K562 (cell line): ENCODE measurements around the gene MSH4. TPM values are rescaled to one million over a fixed set of nuclear protein-coding genes. Genes with fewer than 3 reads are reported as not detected.

Experiments
- CCAR2 ChIP-seq: fragments of 200-400 bp; formaldehyde crosslinking; IDR thresholded peaks from 2 replicates; pipeline ENCODE4 v1.6.1; 2017; ENCODE audit warnings: mild to moderate bottlenecking, low read depth, low read length
- E2F8 ChIP-seq: fragments of 450-650 bp; IDR thresholded peaks from 2 replicates; pipeline ENCODE4 v1.7.1; 2018; ENCODE audit warnings: mild to moderate bottlenecking, low read depth; ENCODE audit not compliant: partially characterized antibody
- FOXJ2 ChIP-seq: fragments of 200-800 bp; sonication (Bioruptor generic); IDR thresholded peaks from 2 replicates; pipeline ENCODE4 v1.6.1; 2016; ENCODE audit warnings: missing genetic modification characterization, missing compliant biosample characterization
- HMGN3 ChIP-seq: IDR thresholded peaks from 2 replicates; pipeline ENCODE4 v1.6.1; 2011; ENCODE audit warnings: borderline replicate concordance, low read depth, mild to moderate bottlenecking, mixed read lengths, low read length; ENCODE audit not compliant: insufficient read length; ENCODE audit errors: extremely low read depth
- HMGXB4 ChIP-seq: sonication (generic); formaldehyde crosslinking; IDR thresholded peaks from 2 replicates; pipeline ENCODE4 v1.8.1; 2023; ENCODE audit warnings: mild to moderate bottlenecking, missing genetic modification reagents
- MXI1 ChIP-seq: IDR thresholded peaks from 2 replicates; pipeline ENCODE4 v1.6.1; 2011; ENCODE audit warnings: low read depth, mild to moderate bottlenecking, improper control_type of control experiment, low read length
- NELFE ChIP-seq: IDR thresholded peaks from 2 replicates; pipeline ENCODE4 v1.6.1; 2011; ENCODE audit warnings: mild to moderate bottlenecking; ENCODE audit not compliant: insufficient read depth, insufficient read length
- NR0B1 ChIP-seq: fragments of 450-650 bp; IDR thresholded peaks from one replicate; pipeline ENCODE4 v1.6.1; 2018; ENCODE audit warnings: mild to moderate bottlenecking, moderate library complexity; ENCODE audit not compliant: partially characterized antibody
- PML ChIP-seq: IDR thresholded peaks from 2 replicates; pipeline ENCODE4 v1.6.1; 2012; ENCODE audit warnings: low read length, inconsistent platforms
- RBBP5 ChIP-seq: fragments of 200-600 bp; sonication (generic); IDR thresholded peaks from 2 replicates; pipeline ENCODE4 v1.6.1; 2012; ENCODE audit warnings: borderline replicate concordance, mild to moderate bottlenecking, low read length, control low read depth, inconsistent platforms; ENCODE audit not compliant: insufficient read depth, poor library complexity, severe bottlenecking
- RNF219 ChIP-seq: fragments of 250-450 bp; sonication (Bioruptor Pico); IDR thresholded peaks from 2 replicates; pipeline ENCODE4 v1.5.0; 2022; ENCODE audit warnings: mild to moderate bottlenecking
- SAP30 ChIP-seq: fragments of 200-600 bp; sonication (generic); IDR thresholded peaks from 2 replicates; pipeline ENCODE4 v1.6.1; 2012; ENCODE audit warnings: borderline replicate concordance, low read depth, mild to moderate bottlenecking, moderate library complexity, low read length, control low read depth, inconsistent platforms; ENCODE audit not compliant: insufficient read depth, poor library complexity, severe bottlenecking
- TEAD1 ChIP-seq, 2 experiments: fragments of 450-650 bp in 1 of 2; sonication (generic) in 1 of 2; formaldehyde crosslinking; IDR thresholded peaks; 2 replicates each; pipeline versions ENCODE4 v1.4.0 to v1.8.0; 2020 to 2022; ENCODE audit warnings: mild to moderate bottlenecking in 2 of 2, missing genetic modification reagents in 1 of 2
- THAP7 ChIP-seq: fragments of 250-450 bp; sonication (Bioruptor Pico); IDR thresholded peaks from 2 replicates; pipeline ENCODE4 v1.5.0; 2021
- ZNF197 ChIP-seq: fragments of 200-800 bp; sonication (Bioruptor generic); IDR thresholded peaks from 2 replicates; pipeline ENCODE4 v1.6.1; 2016; ENCODE audit warnings: low read depth, missing genetic modification characterization, missing compliant biosample characterization
- ZNF282 ChIP-seq: sonication (generic); formaldehyde crosslinking; IDR thresholded peaks from 2 replicates; pipeline ENCODE4 v1.8.1; 2023; ENCODE audit warnings: missing genetic modification reagents
- ZNF764 ChIP-seq: fragments of 250-450 bp; sonication (Bioruptor Pico); IDR thresholded peaks from 2 replicates; pipeline ENCODE4 v1.4.0; 2020; ENCODE audit warnings: low read depth, mild to moderate bottlenecking, moderate library complexity
- polyA plus RNA-seq, 8 experiments: library from polyadenylated mRNA; depleted of rRNA in 4 of 8; stranded (reverse) in 5 of 8; unstranded in 3 of 8; fragments of >200 nt; fragmentation: Nextera tagmentation in 2 of 8; fragmentation: Illumina TruSeq in 1 of 8; extraction: Ambion mirVana in 2 of 8; extraction: Trizol in 1 of 8; gene quantifications; 2 replicates each; pipeline versions ENCODE4 v1.2.1 to v1.2.3, GENCODE V29; 2011 to 2014; ENCODE audit warnings: inconsistent platforms in 1 of 8, missing spikeins in 1 of 8
- total RNA-seq, 7 experiments: library from RNA; depleted of rRNA in 6 of 7; stranded (reverse); fragments of >200 nt in 6 of 7; fragmentation: Illumina TruSeq in 2 of 7; extraction: Trizol in 2 of 7; gene quantifications; 2 replicates each; pipeline versions ENCODE4 v1.2.1 to v1.2.3, GENCODE V29; 2011 to 2021; ENCODE audit warnings: low replicate concordance in 1 of 7

The MSH4 gene
- total and polyA plus RNA-seq, 9 of the 15 experiments (the other 6 are each of a cell fraction or from before 2014, with no cell fraction given), result 0.04 to 0.18 (median 0.12) TPM; not detected in 4

GRCh38 chr1:75785983-75786853 is 10.5 kb upstream of the MSH4 start, which contains the start of gene RABGGTB (continued):
- TF ChIP-seq THAP7 (CRISPR knock-in tag) (no peak), ZNF197 (no peak), ZNF282 (CRISPR knock-in tag) (no peak), PML (peak; percentile 95), ZNF764 (CRISPR knock-in tag) (no peak), HMGN3 (no peak), MXI1 (peak; percentile 66), TEAD1 (CRISPR knock-in tag; IDR thresholded peaks at IDR 0.05) (no peak), CCAR2 (no peak), SAP30 (no peak), RNF219 (CRISPR knock-in tag) (no peak), HMGXB4 (peak; percentile 39; the same call in 1 of the 2 replicates), FOXJ2 (tag) (no peak), NR0B1 (no peak), RBBP5 (peak; percentile 68), E2F8 (no peak), NELFE (no peak)
